Jurkat, Clone E6-1 (cell line): ENCODE data around the gene NCDN.
A peak's percentile ranks its signal among the peaks of the same experiment; 100 is the strongest.

Source experiments
- DNase-seq: peaks from one replicate; pipeline ENCODE4 v3.0.0-alpha.2; 2011; ENCODE audit warnings: low read depth, low spot score
- H3K4me3 ChIP-seq: 2 replicates; pipeline ENCODE4 v1.5.1; 2011; ENCODE audit warnings: mild to moderate bottlenecking, low read length, control low read depth, moderate library complexity

The NCDN gene

DNA sequence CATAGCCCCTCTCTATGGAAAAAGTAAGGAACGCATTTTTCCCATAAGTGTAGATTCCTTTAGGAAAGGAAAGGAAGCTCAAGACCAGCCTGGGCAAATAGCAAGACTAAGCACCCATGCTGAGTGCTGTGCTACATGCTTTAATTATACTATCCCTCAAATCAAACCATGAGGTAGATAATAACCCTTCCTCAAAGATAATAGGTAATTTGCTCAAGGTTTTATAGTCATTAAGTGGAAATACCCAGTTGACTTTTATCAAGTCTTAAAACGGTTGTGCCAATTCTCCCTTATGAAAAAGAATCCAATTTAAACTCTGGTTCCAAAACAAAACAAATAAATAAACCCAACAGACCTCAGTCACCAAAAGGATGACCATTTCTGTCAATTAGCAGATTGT, 3.7 kb upstream of the NCDN start:
- no peak for DNase-seq
- no peak overlapping the region for H3K4me3 ChIP-seq

DNA sequence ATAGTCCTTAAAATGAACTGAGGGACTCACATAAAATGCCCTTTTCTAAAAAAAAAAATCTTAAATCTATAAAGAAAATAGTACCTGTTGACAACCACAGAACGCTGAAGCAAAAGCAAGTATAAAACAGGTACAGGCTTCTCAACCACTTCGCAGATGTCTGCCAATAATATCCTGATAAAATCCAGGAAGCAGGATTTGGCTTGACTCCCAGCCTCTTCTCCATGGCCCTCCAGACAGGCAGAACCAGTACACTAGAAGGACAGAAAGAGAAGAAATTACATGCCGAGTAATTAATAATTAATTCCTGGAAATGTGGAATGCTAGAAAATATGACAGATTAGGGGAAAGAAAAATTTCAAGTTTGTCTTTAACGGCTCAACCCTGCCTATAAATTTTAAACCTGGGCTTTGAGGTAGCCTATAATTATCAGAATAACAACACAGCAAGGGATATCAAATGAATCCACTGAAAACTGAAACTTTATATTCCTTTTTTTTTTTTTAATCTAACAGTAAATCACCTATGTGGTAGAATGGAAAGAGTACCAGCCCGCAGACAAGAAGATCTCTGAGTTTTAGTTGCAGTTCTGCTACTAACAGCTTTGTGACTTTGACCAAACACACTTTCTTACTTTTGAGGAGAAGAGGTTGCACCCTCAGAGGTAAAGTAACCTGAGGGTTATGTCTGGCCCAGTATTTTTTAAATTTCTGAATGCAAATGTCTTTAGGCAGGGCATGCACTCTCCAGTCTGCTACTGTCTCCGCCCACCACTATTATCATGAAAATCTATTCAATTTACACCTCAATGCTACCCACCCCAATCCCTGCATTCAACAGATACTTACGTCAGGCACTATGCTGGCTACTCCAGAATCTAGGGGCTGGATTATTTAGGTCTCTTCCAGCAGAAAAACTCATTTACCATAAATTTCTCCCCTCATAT, 3.1 kb upstream of the NCDN start:
- no peak for DNase-seq

DNA sequence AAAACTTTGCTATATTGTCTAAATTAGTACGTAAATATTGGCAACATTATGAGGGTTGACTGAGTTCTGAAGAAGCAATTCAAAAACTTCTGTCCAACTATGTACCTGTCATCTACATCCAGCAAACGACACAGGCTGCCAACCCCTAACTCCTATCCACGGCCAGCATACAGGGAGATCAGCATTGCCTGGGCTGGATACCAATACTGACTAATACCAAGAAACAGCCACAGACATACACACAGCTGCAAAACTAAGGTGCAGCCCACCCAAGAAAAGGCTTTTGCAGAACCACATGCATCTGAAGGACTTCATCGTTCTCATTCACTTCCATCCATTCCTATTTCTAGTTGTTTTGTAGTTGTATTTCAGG, 2.4 kb upstream of the NCDN start:
- no peak for DNase-seq
- H3K4me3 ChIP-seq = no peak overlapping the region

More for the DNA sequence above, 3.1 kb upstream of the NCDN start:
- no peak overlapping the region for H3K4me3 ChIP-seq

DNA sequence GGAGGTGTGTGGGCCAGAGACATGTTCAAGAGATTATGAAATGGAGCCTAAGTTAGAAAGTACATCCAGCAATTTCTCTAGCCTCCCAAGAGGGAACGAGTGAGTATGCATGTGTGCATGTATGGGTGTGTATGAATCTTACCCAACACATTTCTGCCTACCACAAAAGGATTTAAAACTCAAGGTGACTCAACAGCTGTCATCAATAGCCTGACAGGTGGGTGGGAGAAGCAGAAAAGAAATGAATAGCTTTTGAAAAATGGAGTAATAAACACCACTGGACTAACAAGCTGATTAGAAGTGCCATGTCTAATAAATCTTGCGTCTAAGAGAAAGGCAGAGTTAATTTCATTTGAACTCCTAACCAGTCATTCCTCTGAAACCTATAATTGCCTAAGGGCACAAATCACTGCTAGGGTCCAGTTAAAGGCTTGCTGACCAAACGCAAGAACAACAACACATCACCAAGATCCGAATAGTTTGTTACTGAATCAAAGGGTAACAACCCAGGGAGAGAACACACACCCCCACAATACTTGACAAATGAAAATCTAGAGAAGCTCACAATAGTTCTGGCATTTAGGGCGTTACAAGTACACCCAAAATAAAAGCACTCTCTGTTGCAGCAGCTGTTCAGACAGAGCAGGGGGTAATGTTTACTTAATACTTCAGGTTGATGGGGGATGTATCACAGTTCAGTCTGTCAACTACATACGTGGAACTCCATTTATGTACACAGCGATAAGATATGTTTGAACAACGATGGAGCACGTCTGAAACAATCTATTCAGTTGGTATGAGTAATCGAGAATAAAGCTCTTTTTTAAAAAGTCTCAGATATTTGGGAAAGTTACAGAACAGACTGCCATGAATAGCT, 1.8 kb upstream of the NCDN start:
- H3K4me3 ChIP-seq = peak overlapping the region; percentile 85
- no peak for DNase-seq

DNA sequence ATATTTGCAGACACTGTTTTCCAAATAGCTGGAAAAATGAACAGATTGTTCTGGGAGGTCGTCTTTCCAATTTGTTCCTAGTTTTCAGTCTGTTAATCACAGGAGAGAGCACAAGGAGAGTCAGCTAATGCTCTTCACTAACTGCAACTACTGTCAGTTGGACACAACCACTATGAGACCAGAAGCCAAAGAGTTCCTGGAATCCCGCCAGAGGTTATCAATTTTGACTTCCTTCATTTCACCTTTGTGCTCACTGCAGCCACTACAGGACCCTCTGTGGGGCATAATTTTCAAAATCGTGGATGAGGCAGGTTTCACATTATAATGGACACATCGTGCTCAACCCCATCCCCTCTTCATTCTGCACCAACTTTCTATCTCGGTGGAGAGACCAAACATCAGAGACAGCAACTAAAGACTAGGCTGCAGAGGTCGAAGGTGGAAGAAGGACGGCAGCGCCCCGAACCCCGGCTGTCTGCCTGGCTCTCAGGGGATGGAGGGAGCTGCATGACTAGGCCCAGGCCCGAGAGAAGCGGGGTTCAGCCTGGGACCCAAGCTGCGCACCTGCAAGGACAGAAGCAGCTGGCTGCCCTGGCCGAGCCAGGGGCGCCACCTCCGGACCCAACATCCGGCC, 998 bp upstream of the NCDN start:
- DNase-seq = no peak
- H3K4me3 ChIP-seq = peak overlapping the region; percentile 85

DNA sequence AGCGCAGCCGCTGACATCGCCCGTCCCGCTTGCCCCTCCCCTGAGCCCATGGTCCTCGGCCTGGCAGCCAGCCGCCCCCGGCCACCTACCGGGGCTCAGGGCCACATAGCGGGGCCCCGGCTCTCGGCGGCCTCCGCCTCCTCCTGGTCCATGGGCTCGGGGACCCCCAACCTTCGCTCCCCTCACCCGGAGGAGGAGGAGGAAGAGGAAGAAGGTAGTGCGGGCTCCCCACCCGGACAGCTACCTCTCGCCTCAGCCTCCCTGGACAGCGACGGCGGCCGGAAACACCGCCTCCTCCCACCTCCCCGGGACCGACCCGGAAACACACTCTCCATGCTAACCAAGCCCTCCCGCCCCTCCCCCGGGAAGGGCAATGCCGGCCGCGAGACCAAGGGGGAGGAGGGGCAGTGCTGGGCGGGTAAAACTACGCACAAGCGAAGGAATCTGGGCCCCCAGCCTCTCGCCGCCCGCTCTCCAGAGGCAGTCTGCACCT, 435 bp upstream of the NCDN start, which contains the start of gene KIAA0319L:
Gene KIAA0319L (minus strand): TSS at position 286 of the 493 bp plus-strand sequence. CDS start 2,912 bp downstream, outside the sequence.
- DNase-seq = peak; percentile 39
- H3K4me3 ChIP-seq = peak within 1 kb of the TSS; percentile 85

DNA sequence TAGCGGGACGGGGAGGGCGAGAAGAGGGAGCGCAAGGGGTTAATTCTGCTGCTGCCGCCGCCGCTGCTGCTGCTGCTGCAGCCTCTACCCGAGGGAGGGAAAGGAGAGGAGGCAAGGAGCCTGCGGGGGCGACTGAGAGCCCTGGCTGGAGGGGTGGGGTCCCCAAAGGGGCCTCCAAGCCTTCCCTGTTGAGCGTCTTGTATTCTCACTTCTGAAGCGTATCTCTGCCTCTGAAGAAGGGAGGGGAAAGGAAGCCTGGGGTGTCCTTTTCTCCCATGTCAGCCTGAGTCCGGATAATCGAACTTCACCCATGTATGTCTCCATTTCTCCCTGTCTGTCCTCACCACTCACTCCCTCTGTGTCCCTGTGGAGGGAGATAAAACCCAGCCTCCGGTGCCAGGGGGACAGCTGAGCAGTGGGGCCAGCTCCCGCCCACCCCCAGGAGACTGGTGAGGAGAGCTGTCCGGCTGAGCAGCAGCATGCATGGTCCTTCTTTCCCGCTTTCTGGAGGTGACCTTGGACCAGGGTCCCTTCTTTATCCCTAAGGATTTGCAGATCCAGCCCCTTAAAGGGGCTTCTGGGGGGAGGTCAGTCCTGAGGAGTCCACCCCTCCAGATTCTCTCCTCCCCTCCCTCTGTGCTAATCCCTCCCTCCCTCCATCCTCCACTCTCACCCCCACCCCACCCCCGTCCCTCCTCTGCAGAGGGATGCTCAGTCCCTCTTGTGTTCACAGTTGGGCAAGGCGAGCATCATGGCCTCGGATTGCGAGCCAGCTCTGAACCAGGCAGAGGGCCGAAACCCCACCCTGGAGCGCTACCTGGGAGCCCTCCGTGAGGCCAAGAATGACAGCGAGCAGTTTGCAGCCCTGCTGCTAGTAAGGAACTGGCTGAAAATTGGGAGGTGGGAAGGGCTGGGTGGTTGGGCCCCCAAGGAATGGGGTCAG, 1.0 kb downstream of the NCDN start:
- no peak for DNase-seq
- peak overlapping the region; percentile 85 for H3K4me3 ChIP-seq

DNA sequence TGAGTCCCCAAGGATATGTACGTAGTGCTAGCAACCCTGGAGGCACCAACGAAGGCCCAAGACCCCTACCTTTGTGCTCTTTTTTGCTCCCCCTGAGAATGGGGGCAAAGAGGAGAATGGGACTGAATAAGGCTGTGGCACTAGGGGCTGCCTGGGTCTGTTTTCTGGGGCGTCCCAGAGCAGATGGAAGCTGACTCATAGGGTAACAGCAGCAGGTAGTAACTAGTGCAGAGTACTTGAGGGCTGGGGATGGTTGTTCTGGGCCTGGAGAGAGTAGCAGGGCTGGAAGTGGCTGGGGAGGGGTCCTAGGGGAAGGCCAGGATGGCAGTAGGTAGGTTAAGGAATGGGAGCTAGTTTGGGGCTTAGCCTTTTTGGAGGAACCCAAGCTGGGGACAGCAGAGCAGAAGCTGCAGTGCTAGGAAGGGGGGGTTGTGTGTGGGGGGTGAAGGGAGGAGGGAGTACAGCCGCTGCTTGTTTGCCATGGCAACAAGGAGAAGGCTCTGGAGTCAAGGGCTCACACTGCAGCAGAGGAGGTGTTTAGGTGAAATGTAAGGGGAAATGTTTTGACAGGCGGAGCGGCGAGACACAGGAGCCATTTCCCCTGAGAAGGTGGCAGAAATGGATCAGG, 1.8 kb downstream of the NCDN start:
- no peak for DNase-seq
- no peak overlapping the region for H3K4me3 ChIP-seq

DNA sequence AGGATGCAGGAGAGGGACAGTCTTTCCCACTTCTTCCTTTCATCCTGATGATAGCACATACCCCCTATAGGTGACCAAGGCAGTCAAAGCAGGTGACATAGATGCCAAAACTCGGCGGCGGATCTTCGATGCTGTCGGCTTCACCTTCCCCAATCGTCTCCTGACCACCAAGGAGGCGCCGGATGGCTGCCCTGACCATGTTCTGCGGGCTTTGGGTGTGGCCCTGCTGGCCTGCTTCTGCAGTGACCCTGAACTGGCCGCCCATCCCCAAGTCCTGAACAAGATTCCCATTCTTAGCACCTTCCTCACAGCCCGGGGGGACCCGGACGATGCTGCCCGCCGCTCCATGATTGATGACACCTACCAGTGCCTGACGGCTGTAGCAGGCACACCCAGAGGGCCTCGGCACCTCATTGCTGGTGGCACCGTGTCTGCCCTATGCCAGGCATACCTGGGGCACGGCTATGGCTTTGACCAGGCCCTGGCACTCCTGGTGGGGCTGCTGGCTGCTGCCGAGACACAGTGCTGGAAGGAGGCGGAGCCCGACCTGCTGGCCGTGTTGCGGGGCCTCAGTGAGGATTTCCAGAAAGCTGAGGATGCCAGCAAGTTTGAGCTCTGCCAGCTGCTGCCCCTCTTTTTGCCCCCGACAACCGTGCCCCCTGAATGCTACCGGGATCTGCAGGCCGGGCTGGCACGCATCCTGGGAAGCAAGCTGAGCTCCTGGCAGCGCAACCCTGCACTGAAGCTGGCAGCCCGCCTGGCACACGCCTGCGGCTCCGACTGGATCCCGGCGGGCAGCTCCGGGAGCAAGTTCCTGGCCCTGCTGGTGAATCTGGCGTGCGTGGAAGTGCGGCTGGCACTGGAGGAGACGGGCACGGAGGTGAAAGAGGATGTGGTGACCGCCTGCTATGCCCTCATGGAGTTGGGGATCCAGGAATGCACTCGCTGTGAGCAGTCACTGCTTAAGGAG, 2.9 kb downstream of the NCDN start:
- no peak overlapping the region for H3K4me3 ChIP-seq
- no peak for DNase-seq

DNA sequence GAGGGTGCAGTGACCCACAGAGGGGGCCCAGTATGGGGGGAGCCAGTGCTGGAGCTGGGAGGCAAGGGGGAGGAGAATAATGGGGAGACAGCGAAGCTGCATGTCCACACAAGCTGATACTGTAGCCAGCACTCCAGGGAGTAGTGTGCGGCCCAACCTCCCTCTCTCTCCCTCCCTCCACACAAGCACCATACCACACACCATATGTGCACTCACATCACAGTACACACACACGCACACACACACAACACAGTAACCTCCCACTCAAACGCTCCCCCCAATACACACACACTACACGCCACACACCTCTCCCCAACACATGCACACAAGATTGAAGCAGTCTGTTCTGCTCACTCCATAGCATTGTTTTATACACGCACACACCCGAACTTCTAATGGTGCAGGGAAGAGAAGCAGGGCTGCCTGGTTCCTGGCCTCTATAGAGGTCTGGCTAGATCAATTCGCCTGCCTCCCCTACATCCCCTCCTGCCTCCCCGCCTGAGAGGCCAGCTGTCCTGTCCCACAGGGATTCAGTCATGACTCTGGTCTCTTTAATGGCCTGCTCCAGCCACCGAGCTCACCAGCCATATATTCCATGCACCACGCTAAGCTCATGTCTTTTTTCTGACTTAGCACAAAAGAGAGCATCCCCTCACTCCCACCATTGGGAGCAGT, 3.8 kb downstream of the NCDN start:
- H3K4me3 ChIP-seq = no peak overlapping the region
- DNase-seq = no peak

DNA sequence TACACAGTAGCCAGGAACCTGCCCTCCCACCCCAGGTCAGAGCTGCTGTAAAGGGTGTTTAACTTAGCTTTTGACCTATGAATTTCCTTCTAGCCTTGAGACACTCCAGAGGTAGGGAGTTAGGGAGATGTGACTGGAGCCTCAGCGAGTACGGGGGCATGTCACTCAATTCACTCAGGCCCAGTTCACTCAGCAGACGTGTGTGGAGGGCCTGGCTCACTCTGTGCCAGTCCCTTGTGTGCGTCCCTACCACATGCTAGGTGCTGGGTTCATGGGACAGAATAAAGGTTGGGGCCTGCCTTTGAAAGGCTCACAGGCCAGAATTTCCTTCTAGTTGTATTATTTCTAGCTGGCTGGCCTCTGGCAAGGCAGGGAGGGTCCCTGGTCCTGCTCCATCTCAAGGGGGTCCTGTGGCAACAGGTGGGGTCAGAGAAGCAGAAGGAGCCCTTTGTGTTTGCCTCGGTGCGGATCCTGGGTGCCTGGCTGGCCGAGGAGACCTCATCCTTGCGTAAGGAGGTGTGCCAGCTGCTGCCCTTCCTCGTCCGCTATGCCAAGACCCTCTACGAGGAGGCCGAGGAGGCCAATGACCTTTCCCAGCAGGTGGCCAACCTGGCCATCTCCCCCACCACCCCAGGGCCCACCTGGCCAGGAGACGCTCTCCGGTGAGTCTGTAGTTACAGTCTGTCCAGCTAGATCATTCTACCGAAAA, 4.5 kb downstream of the NCDN start:
- no peak for DNase-seq
- no peak overlapping the region for H3K4me3 ChIP-seq

DNA sequence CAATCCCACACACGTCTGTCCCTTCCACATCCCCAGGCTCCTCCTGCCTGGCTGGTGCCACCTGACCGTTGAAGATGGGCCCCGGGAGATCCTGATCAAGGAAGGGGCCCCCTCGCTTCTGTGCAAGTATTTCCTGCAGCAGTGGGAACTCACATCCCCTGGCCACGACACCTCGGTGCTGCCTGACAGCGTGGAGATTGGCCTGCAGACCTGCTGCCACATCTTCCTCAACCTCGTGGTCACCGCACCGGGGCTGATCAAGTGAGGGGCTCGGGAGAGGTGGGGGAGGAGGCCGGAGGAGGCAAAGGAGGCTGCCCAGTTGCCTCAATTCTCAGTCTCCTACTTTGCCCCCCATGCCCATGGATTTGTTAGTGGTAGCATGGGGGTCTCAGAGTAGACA, 5.6 kb downstream of the NCDN start:
- DNase-seq = no peak
- H3K4me3 ChIP-seq = no peak overlapping the region

DNA sequence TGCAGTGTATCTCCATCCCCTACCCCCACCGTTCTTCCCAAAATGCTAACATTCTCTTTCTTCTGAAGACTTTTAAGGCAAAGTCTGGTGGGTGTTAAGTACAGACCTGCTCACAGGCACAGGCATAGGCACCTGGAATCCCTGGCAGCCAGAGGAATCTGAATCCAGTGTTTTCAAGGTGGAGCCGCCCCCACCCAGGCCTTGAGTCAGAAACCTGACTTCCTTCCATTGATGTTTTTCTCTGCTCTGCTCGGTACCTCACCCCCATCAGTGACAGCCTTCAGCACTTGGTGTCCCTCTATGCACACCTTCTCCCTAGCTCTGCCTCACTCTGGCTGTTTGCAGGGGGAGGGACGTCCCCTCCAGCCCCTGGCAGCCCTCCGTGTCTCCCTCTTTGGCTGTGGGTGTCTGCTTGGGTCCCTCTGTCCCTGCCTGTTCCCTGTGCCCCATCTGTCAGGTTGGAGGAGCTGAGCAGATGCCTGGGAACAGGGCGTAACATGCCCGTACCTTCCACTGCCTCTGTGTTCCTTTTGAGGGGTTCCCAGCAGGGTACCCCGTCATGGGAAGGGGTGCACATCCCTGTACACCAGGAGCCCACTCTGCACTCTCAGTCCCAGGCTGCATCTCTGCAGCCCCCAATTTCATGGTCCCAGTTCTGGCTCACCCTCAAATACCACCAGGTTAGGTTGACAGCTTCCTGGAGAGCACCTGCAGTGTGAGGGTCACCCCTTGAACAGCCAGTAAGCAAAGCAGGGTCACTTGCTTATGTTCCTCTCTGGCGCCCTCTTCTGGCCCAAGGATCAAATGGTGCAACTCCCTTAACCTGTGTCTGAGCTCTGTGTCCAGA, 6.7 kb downstream of the NCDN start:
- no peak overlapping the region for H3K4me3 ChIP-seq
- DNase-seq = peak; percentile 71

DNA sequence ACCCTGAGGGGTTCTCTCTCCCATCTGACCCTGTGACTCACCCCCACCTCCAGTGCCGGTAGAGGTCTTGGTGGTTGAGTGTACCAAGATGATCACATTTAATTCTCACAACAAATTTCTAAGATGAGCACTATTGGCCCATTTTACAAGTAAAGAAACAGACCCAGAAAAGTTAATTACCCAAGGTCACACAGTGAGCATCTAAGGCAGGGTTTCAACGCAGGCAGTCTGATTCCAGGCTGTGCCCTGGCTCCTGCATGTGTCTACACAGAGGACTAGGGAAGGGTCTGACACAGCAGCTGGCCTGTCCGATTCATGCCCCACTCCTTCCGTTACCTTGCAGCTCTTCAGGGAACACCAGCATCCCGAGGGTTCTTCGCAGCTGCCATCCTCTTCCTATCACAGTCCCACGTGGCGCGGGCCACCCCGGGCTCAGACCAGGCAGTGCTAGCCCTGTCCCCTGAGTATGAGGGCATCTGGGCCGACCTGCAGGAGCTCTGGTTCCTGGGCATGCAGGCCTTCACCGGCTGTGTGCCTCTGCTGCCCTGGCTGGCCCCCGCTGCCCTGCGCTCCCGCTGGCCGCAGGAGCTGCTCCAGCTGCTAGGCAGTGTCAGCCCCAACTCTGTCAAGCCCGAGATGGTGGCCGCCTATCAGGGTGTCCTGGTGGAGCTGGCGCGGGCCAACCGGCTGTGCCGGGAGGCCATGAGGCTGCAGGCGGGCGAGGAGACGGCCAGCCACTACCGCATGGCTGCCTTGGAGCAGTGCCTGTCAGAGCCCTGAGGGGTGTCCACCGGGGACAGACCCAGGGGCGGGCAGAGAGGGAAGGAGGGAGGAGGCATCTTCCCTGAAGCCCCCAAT, 7.5 kb downstream of the NCDN start:
- no peak overlapping the region for H3K4me3 ChIP-seq
- DNase-seq = no peak
